CD4-positive, alpha-beta T cell treated with Interleukin-4 for 1 hour (primary cell): ENCODE data around the gene SFTA2.
A peak's percentile ranks its signal among the peaks of the same experiment; 100 is the strongest.

ENCODE experiments used
- DNase-seq, 2 donors: peaks; one replicate each; pipeline ENCODE4 v3.0.0-alpha.2; 2020 to 2022

Gene SFTA2

GRCh38 chr6:30889921-30890645, 41.9 kb downstream of the SFTA2 start:
- no peak for DNase-seq

GRCh38 chr6:30889496-30889885, 42.5 kb downstream of the SFTA2 start:
- no peak for DNase-seq

- no peak for DNase-seq
Measured at GRCh38 chr6:30888816-30889495, 43.0 kb downstream of the SFTA2 start.

GRCh38 chr6:30887901-30888815, 43.8 kb downstream of the SFTA2 start:
- DNase-seq, result no peak

GRCh38 chr6:30886897-30887255, 45.1 kb downstream of the SFTA2 start:
- DNase-seq, result no peak

GRCh38 chr6:30885999-30886896, 45.7 kb downstream of the SFTA2 start:
- no peak for DNase-seq

- no peak for DNase-seq
Measured at GRCh38 chr6:30885481-30885998, 46.4 kb downstream of the SFTA2 start.

GRCh38 chr6:30884521-30885480, 47.2 kb downstream of the SFTA2 start:
- peak; percentile 22 to 27 for DNase-seq

- DNase-seq, result peak; percentile 36 to 56
Measured at GRCh38 chr6:30883685-30884520, 48.1 kb downstream of the SFTA2 start, which contains the start of gene DDR1. Gene DDR1, plus strand, starts transcription at chr6:30884519. Its CDS starts 4,211 bp downstream, at chr6:30888730.

- DNase-seq, result peak in 1 of 2 donors; percentile 43
Measured at GRCh38 chr6:30882759-30883684, 48.9 kb downstream of the SFTA2 start.

GRCh38 chr6:30882204-30882758, 49.7 kb downstream of the SFTA2 start:
- no peak for DNase-seq

GRCh38 chr6:30881392-30882203, 50.4 kb downstream of the SFTA2 start:
- no peak for DNase-seq
